Hepatocyte (in vitro differentiated cells): Measurements from ENCODE around the gene MAP3K20. TPM values are rescaled to one million over a fixed set of nuclear protein-coding genes. Genes with fewer than 3 reads are reported as not detected.
"Not testable (repeated sequence)": the region's sequence is repeated elsewhere in the genome, so short reads cannot be mapped to it uniquely, and the experiment has no call there.

Experiments
- DNase-seq: peaks from one replicate; pipeline ENCODE4 v3.0.0-alpha.2; 2016; ENCODE audit warnings: low spot score
- H2AFZ ChIP-seq: fragments of 200-600 bp; sonication (generic); 2 replicates; pipeline ENCODE4 v1.6.0; 2016; ENCODE audit warnings: antibody characterized with exemption, mild to moderate bottlenecking
- H3K27ac ChIP-seq: fragments of 200-600 bp; sonication (generic); 2 replicates; pipeline ENCODE4 v1.5.1; 2016; ENCODE audit warnings: mild to moderate bottlenecking
- H3K27me3 ChIP-seq: fragments of 200-600 bp; sonication (generic); 2 replicates; pipeline ENCODE4 v1.6.1; 2016
- H3K36me3 ChIP-seq: fragments of 200-600 bp; sonication (generic); replicated peaks from 2 replicates; pipeline ENCODE4 v1.5.1; 2016; ENCODE audit warnings: low read depth; ENCODE audit not compliant: insufficient read depth
- H3K4me1 ChIP-seq: fragments of 200-600 bp; sonication (generic); 2 replicates; pipeline ENCODE4 v1.5.1; 2016; ENCODE audit warnings: mild to moderate bottlenecking, moderate library complexity; ENCODE audit not compliant: insufficient read depth
- H3K4me2 ChIP-seq: fragments of 200-600 bp; sonication (generic); 2 replicates; pipeline ENCODE4 v1.6.0; 2016
- H3K4me3 ChIP-seq: fragments of 200-600 bp; sonication (generic); 2 replicates; pipeline ENCODE4 v1.5.1; 2016; ENCODE audit warnings: mild to moderate bottlenecking
- H3K79me2 ChIP-seq: fragments of 200-600 bp; sonication (generic); 2 replicates; pipeline ENCODE4 v1.6.0; 2017; ENCODE audit warnings: mild to moderate bottlenecking
- H3K9me2 ChIP-seq: fragments of 200-600 bp; sonication (generic); replicated peaks from 2 replicates; pipeline ENCODE4 v1.6.0; 2017; ENCODE audit warnings: mild to moderate bottlenecking; ENCODE audit not compliant: insufficient read depth
- H3K9me3 ChIP-seq: fragments of 200-600 bp; sonication (generic); 2 replicates; pipeline ENCODE4 v1.5.1; 2016; ENCODE audit warnings: low read depth, mild to moderate bottlenecking
- H4K20me1 ChIP-seq: fragments of 200-600 bp; sonication (generic); 2 replicates; pipeline ENCODE4 v1.6.0; 2016; ENCODE audit warnings: mild to moderate bottlenecking; ENCODE audit not compliant: insufficient read depth, poor library complexity, severe bottlenecking
- CTCF ChIP-seq: fragments of 200-600 bp; sonication (generic); IDR thresholded peaks from 2 replicates; pipeline ENCODE4 v1.5.1; 2016; ENCODE audit warnings: antibody characterized with exemption, mild to moderate bottlenecking; ENCODE audit not compliant: poor library complexity
- EZH2 ChIP-seq: fragments of 200-600 bp; sonication (generic); IDR thresholded peaks from 2 replicates; pipeline ENCODE4 v1.6.1; 2016; ENCODE audit warnings: antibody characterized with exemption, mild to moderate bottlenecking, borderline replicate concordance
- EZH2phosphoT487 ChIP-seq: fragments of 200-600 bp; sonication (generic); IDR thresholded peaks from one replicate; pipeline ENCODE4 v1.6.1; 2018; ENCODE audit warnings: antibody characterized with exemption, mild to moderate bottlenecking, low read depth, moderate library complexity; ENCODE audit not compliant: unreplicated experiment, severe bottlenecking
- WGBS: methylation state at CpG from one replicate; pipeline ENCODE4 v1.1.6; 2016; ENCODE audit warnings: low lambda C conversion rate; ENCODE audit errors: missing lambda C conversion rate; 5-methylcytosine and 5-hydroxymethylcytosine counted together
- polyA plus RNA-seq: library from polyadenylated mRNA; unstranded; fragments of >200 nt; fragmentation: Nextera tagmentation; extraction: Ambion mirVana; gene quantifications from 2 replicates; pipeline ENCODE4 v1.2.1, GENCODE V29; 2016
- total RNA-seq: library from RNA; depleted of rRNA; stranded (reverse); fragments of >200 nt; gene quantifications from 2 replicates; pipeline ENCODE4 v1.2.3, GENCODE V29; 2014

The MAP3K20 gene
- total and polyA plus RNA-seq, 2 experiments from 2014 or later: 16.5 to 23.3 TPM

GRCh38 chr2:173305303-173305702 is 229.7 kb downstream of the MAP3K20 start:
- Histone ChIP-seq H4K20me1 (no peaks in the 10 kb centered on the region), H3K4me1 (no peaks in the 10 kb centered on the region), H2AFZ (no peak overlapping the region), H3K27ac (no peak overlapping the region), H3K79me2 (no peaks in the 10 kb centered on the region), H3K36me3 (no peaks in the 10 kb centered on the region), H3K27me3 (no peaks in the 10 kb centered on the region), H3K4me3 (no peak overlapping the region), H3K9me3 (no peaks in the 10 kb centered on the region), H3K4me2 (no peak overlapping the region), H3K9me2 (no peaks in the 10 kb centered on the region)
- no peak for DNase-seq
- no peak for TF ChIP-seq EZH2
- TF ChIP-seq EZH2phosphoT487: no peak
- WGBS: 87% methylated on average over 2 of the region's 2 CpGs

- H3K27me3 ChIP-seq: no peaks in the 10 kb centered on the region
- no peak overlapping the region for H3K4me2 ChIP-seq
- 63% methylated on average over 4 of the region's 4 CpGs for WGBS
- DNase-seq: no peak
- TF ChIP-seq CTCF: no peak
- TF ChIP-seq EZH2: no peak
- no peak for TF ChIP-seq EZH2phosphoT487
- H3K27ac ChIP-seq: no peak overlapping the region
- H3K4me3 ChIP-seq: no peak overlapping the region
- no peaks in the 10 kb centered on the region for H3K4me1 ChIP-seq
- no peak overlapping the region for H2AFZ ChIP-seq
- H3K9me2 ChIP-seq: no peaks in the 10 kb centered on the region
- H3K9me3 ChIP-seq: no peaks in the 10 kb centered on the region
- H3K36me3 ChIP-seq: no peaks in the 10 kb centered on the region
- no peaks in the 10 kb centered on the region for H4K20me1 ChIP-seq
- H3K79me2 ChIP-seq: no peaks in the 10 kb centered on the region
Measured at GRCh38 chr2:173307293-173307692, 231.6 kb downstream of the MAP3K20 start.

GRCh38 chr2:173309370-173309769 is 233.7 kb downstream of the MAP3K20 start:
- H2AFZ ChIP-seq, H3K79me2 ChIP-seq, H3K9me3 ChIP-seq, H3K4me2 ChIP-seq, H3K27me3 ChIP-seq, H3K4me3 ChIP-seq, H3K9me2 ChIP-seq, DNase-seq, H3K27ac ChIP-seq, H3K36me3 ChIP-seq, H3K4me1 ChIP-seq, H4K20me1 ChIP-seq: not testable (repeated sequence)
- WGBS: 67% methylated on average over 5 of the region's 5 CpGs

- 88% methylated on average over 9 of the region's 9 CpGs for WGBS
- TF ChIP-seq CTCF (no peak), EZH2 (no peak), EZH2phosphoT487 (no peak)
- Histone ChIP-seq H3K9me2 (no peaks in the 10 kb centered on the region), H3K4me1 (no peaks in the 10 kb centered on the region), H3K4me3 (no peak overlapping the region), H2AFZ (no peak overlapping the region), H4K20me1 (no peaks in the 10 kb centered on the region), H3K79me2 (no peaks in the 10 kb centered on the region), H3K36me3 (no peaks in the 10 kb centered on the region), H3K27me3 (no peaks in the 10 kb centered on the region), H3K4me2 (no peak overlapping the region), H3K27ac (no peak overlapping the region), H3K9me3 (no peaks in the 10 kb centered on the region)
- DNase-seq: no peak
Measured at GRCh38 chr2:173311844-173312606, 236.4 kb downstream of the MAP3K20 start.
